Hepatocyte (in vitro differentiated cells): Measurements from ENCODE around the gene WDR46. TPM values are rescaled to one million over a fixed set of nuclear protein-coding genes. Genes with fewer than 3 reads are reported as not detected.

ENCODE experiments used
- DNase-seq: peaks from one replicate; pipeline ENCODE4 v3.0.0-alpha.2; 2016; ENCODE audit warnings: low spot score
- H2AFZ ChIP-seq: fragments of 200-600 bp; sonication (generic); 2 replicates; pipeline ENCODE4 v1.6.0; 2016; ENCODE audit warnings: antibody characterized with exemption, mild to moderate bottlenecking
- H3K27ac ChIP-seq: fragments of 200-600 bp; sonication (generic); 2 replicates; pipeline ENCODE4 v1.5.1; 2016; ENCODE audit warnings: mild to moderate bottlenecking
- H3K27me3 ChIP-seq: fragments of 200-600 bp; sonication (generic); 2 replicates; pipeline ENCODE4 v1.6.1; 2016
- H3K36me3 ChIP-seq: fragments of 200-600 bp; sonication (generic); replicated peaks from 2 replicates; pipeline ENCODE4 v1.5.1; 2016; ENCODE audit warnings: low read depth; ENCODE audit not compliant: insufficient read depth
- H3K4me1 ChIP-seq: fragments of 200-600 bp; sonication (generic); 2 replicates; pipeline ENCODE4 v1.5.1; 2016; ENCODE audit warnings: mild to moderate bottlenecking, moderate library complexity; ENCODE audit not compliant: insufficient read depth
- H3K4me2 ChIP-seq: fragments of 200-600 bp; sonication (generic); 2 replicates; pipeline ENCODE4 v1.6.0; 2016
- H3K4me3 ChIP-seq: fragments of 200-600 bp; sonication (generic); 2 replicates; pipeline ENCODE4 v1.5.1; 2016; ENCODE audit warnings: mild to moderate bottlenecking
- H3K79me2 ChIP-seq: fragments of 200-600 bp; sonication (generic); 2 replicates; pipeline ENCODE4 v1.6.0; 2017; ENCODE audit warnings: mild to moderate bottlenecking
- H3K9me2 ChIP-seq: fragments of 200-600 bp; sonication (generic); replicated peaks from 2 replicates; pipeline ENCODE4 v1.6.0; 2017; ENCODE audit warnings: mild to moderate bottlenecking; ENCODE audit not compliant: insufficient read depth
- H3K9me3 ChIP-seq: fragments of 200-600 bp; sonication (generic); 2 replicates; pipeline ENCODE4 v1.5.1; 2016; ENCODE audit warnings: low read depth, mild to moderate bottlenecking
- H4K20me1 ChIP-seq: fragments of 200-600 bp; sonication (generic); 2 replicates; pipeline ENCODE4 v1.6.0; 2016; ENCODE audit warnings: mild to moderate bottlenecking; ENCODE audit not compliant: insufficient read depth, poor library complexity, severe bottlenecking
- CTCF ChIP-seq: fragments of 200-600 bp; sonication (generic); IDR thresholded peaks from 2 replicates; pipeline ENCODE4 v1.5.1; 2016; ENCODE audit warnings: antibody characterized with exemption, mild to moderate bottlenecking; ENCODE audit not compliant: poor library complexity
- EZH2 ChIP-seq: fragments of 200-600 bp; sonication (generic); IDR thresholded peaks from 2 replicates; pipeline ENCODE4 v1.6.1; 2016; ENCODE audit warnings: antibody characterized with exemption, mild to moderate bottlenecking, borderline replicate concordance
- EZH2phosphoT487 ChIP-seq: fragments of 200-600 bp; sonication (generic); IDR thresholded peaks from one replicate; pipeline ENCODE4 v1.6.1; 2018; ENCODE audit warnings: antibody characterized with exemption, mild to moderate bottlenecking, low read depth, moderate library complexity; ENCODE audit not compliant: unreplicated experiment, severe bottlenecking
- WGBS: methylation state at CpG from one replicate; pipeline ENCODE4 v1.1.6; 2016; ENCODE audit warnings: low lambda C conversion rate; ENCODE audit errors: missing lambda C conversion rate; 5-methylcytosine and 5-hydroxymethylcytosine counted together
- polyA plus RNA-seq: library from polyadenylated mRNA; unstranded; fragments of >200 nt; fragmentation: Nextera tagmentation; extraction: Ambion mirVana; gene quantifications from 2 replicates; pipeline ENCODE4 v1.2.1, GENCODE V29; 2016
- total RNA-seq: library from RNA; depleted of rRNA; stranded (reverse); fragments of >200 nt; gene quantifications from 2 replicates; pipeline ENCODE4 v1.2.3, GENCODE V29; 2014

The WDR46 gene
- total and polyA plus RNA-seq, 2 experiments from 2014 or later = 51.1 to 84.2 TPM

DNA sequence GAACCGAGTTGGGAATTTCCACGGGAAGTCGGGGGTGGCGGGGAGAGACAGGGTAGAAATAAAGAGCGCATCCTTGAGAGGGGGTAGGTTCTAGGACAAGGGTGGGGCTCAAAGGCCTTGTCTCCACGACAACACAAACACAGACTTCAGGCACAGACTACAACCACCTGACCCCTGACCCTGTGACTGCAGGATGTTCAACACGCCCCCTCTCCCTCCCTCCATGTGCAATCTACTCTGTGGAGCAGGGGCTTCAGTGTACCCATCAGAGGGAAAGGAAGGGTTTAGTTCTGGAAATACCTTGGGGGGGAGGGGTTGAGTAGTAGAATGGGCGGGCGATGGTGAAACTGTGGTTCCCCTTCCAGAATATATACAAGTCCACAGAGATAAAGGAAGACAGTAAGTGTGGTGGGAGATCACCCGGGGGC lies 25.5 kb upstream of the WDR46 start:
- Histone ChIP-seq H3K79me2 (peaks cover 33% of the 10 kb centered on the region), H3K4me1 (peaks cover 15% of the 10 kb centered on the region)
- 4% methylated on average over 10 of the region's 10 CpGs for WGBS

DNA sequence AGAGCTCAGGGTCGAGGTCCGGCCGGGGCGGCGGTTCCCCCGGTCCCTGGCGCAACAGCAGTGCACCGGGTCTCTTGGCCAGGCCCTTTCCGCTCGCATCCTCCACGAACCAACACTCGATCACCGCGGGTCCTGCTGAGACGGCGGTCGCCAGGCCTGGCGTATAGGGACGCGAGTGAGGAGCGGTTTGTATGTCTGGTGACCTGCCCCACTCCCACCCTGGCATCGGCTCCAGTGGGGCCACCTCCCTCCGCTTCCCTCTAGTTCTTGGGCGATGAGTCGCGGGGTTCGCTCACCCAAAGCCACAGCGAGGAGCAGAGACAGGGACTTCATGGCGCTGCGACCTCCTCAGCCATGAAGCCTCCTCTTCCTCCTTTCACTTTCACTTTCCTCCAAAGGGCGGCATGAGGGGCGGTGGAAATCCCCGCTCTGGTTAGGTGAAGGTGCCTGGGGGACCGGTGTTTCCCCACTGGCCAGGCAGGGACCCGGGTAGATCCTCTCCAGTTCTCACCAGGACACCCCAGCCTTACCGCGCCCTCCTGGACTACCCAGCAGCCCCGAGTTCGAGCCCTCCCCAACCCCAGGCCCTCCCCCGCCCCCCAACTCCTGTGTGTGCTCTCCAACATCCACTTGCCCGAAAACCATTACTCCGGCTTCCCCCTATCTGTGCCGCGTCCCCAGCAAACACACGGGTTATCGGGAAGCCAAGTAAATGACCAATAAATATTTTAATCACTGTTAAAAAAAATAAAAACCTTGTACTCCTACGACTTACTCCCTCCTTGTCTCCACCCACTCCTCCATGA lies 24.9 kb upstream of the WDR46 start, which contains the start of gene TAPBP:
TSS of gene TAPBP (minus strand) at position 370 of the 806 bp plus-strand sequence. CDS start at position 333, 37 bp downstream.
- WGBS = 1% methylated on average over 37 of the region's 47 CpGs
- no peaks in the 10 kb centered on the region for H3K27me3 ChIP-seq
- no peaks in the 10 kb centered on the region for H3K9me2 ChIP-seq
- DNase-seq = peak; percentile 70
- TF ChIP-seq CTCF (no peak), EZH2phosphoT487 (no peak), EZH2 (no peak)
- no peaks in the 10 kb centered on the region for H4K20me1 ChIP-seq
- H3K79me2 ChIP-seq = peaks cover 40% of the 10 kb centered on the region
- no peaks in the 10 kb centered on the region for H3K9me3 ChIP-seq
- peaks cover 15% of the 10 kb centered on the region for H3K4me1 ChIP-seq
- peak within 1 kb of the TSS; percentile 96 for H3K27ac ChIP-seq
- H3K36me3 ChIP-seq = no peaks in the 10 kb centered on the region
- peak within 1 kb of the TSS; percentile 65 for H2AFZ ChIP-seq
- peak within 1 kb of the TSS; percentile 65 for H3K4me3 ChIP-seq
- H3K4me2 ChIP-seq = peak within 1 kb of the TSS; percentile 84

More for the DNA sequence above, 25.5 kb upstream of the WDR46 start:
- no peak for TF ChIP-seq EZH2
- TF ChIP-seq CTCF = no peak
- TF ChIP-seq EZH2phosphoT487 = no peak
- Histone ChIP-seq H3K36me3 (no peaks in the 10 kb centered on the region), H3K9me3 (no peaks in the 10 kb centered on the region), H3K27ac (peak overlapping the region; percentile 96), H3K4me2 (peak overlapping the region; percentile 84), H3K9me2 (no peaks in the 10 kb centered on the region), H2AFZ (no peak overlapping the region), H4K20me1 (no peaks in the 10 kb centered on the region), H3K27me3 (no peaks in the 10 kb centered on the region), H3K4me3 (peak overlapping the region; percentile 65)
- DNase-seq = peak; percentile 79

- Histone ChIP-seq H2AFZ (peak overlapping the region; percentile 65), H3K36me3 (no peaks in the 10 kb centered on the region), H3K4me3 (peak overlapping the region; percentile 65), H3K79me2 (peaks cover 47% of the 10 kb centered on the region), H3K9me2 (no peaks in the 10 kb centered on the region), H4K20me1 (no peaks in the 10 kb centered on the region), H3K9me3 (no peaks in the 10 kb centered on the region), H3K27me3 (no peaks in the 10 kb centered on the region), H3K4me1 (peaks cover 8% of the 10 kb centered on the region), H3K4me2 (peak overlapping the region; percentile 84), H3K27ac (peak overlapping the region; percentile 96)
- whole genome bisulfite sequencing = under 1% methylated on average over 29 of the region's 33 CpGs
- DNase-seq = peak; percentile 68
- TF ChIP-seq EZH2 = no peak
- no peak for TF ChIP-seq CTCF
- no peak for TF ChIP-seq EZH2phosphoT487
Measured at GRCh38 chr6:33313105-33313708, 24.2 kb upstream of the WDR46 start.
